ENCODE data around the gene CYREN. TPM values are rescaled to one million over a fixed set of nuclear protein-coding genes. Genes with fewer than 3 reads are reported as not detected.

CYREN gene
- total RNA-seq, 4 donors from 2014 or later, result 41.8 to 50.6 (median 49.4) TPM

DNA sequence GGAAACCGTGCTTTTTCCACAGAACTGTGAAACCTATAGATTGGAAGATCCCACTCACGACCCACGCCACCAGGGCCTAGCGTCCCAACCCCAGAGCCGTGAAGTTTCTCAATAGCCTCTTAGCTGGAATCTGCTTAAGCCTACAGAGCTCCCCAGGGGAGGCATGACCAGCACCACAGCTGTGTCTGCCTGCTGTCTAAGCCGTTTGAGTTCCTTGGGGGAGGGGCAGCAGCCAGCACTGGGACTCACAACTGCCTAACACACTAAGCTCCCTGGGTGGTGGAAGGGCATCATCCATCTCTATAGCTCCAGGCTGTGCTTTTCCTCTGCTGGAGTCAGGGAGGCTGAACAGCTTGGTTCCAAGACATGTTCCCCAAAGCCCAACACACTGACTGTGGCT lies 48.6 kb downstream of the CYREN start:
- Histone ChIP-seq H3K27me3 (no peaks in the 10 kb centered on the region), H3K4me1 (no peaks in the 10 kb centered on the region), H3K27ac (no peak overlapping the region), H3K9me3 (peaks cover 0 to 22% (median 5%) of the 10 kb centered on the region in 4 donors), H3K4me3 (no peak overlapping the region), H3K36me3 (peaks cover 0 to 18% (median 0%) of the 10 kb centered on the region in 3 donors)
- no peak for DNase-seq (ENCODE audit: low spot score in 2 of 2)
- WGBS, 2 donors, result 66 to 76% methylated on average over 6 of the region's 6 CpGs
- TF ChIP-seq POLR2A (IDR thresholded peaks at IDR 0.05) (no peak), EP300 (IDR thresholded peaks at IDR 0.05) (no peak)
- TF ChIP-seq, protein P1, sequence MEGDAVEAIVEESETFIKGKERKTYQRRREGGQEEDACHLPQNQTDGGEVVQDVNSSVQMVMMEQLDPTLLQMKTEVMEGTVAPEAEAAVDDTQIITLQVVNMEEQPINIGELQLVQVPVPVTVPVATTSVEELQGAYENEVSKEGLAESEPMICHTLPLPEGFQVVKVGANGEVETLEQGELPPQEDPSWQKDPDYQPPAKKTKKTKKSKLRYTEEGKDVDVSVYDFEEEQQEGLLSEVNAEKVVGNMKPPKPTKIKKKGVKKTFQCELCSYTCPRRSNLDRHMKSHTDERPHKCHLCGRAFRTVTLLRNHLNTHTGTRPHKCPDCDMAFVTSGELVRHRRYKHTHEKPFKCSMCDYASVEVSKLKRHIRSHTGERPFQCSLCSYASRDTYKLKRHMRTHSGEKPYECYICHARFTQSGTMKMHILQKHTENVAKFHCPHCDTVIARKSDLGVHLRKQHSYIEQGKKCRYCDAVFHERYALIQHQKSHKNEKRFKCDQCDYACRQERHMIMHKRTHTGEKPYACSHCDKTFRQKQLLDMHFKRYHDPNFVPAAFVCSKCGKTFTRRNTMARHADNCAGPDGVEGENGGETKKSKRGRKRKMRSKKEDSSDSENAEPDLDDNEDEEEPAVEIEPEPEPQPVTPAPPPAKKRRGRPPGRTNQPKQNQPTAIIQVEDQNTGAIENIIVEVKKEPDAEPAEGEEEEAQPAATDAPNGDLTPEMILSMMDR (IDR thresholded peaks at IDR 0.05), result no peak

DNA sequence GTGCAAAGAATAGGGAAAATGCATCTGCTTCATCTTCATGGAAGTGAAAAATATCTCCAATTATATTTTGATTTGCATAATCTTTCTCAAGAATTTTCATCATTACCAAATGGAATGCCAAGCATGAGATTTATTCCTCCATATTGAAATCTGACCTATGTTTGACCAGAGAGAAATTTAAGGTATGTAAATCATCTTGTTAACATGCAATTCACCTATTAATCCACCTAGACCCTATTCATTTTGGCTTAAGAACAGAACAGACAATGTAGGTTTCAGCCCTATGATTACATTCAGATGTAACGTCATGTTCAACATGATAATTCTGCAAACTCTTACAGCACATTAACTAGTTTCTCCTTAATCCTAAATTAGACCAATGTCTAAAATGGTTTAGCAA lies 53.4 kb downstream of the CYREN start:
- Histone ChIP-seq H3K4me3 (no peak overlapping the region), H3K27me3 (no peaks in the 10 kb centered on the region), H3K27ac (no peak overlapping the region), H3K4me1 (no peaks in the 10 kb centered on the region), H3K9me3 (peaks cover 0 to 18% (median 5%) of the 10 kb centered on the region in 4 donors), H3K36me3 (peaks cover 0 to 26% (median 0%) of the 10 kb centered on the region in 3 donors)
- WGBS, 2 donors, result 73 to 91% methylated on average over 1 of the region's 1 CpG
- TF ChIP-seq, protein P1 (IDR thresholded peaks at IDR 0.05), result no peak
- no peak for TF ChIP-seq POLR2A (IDR thresholded peaks at IDR 0.05)
- no peak for TF ChIP-seq EP300 (IDR thresholded peaks at IDR 0.05)
- DNase-seq (ENCODE audit: low spot score in 2 of 2), result no peak

Small RNA genes lying within 50 kb of the gene (small RNA-seq; reads per million reads assigned to genes)
- not detected for gene MIR6509

Other genes with a start within 250 kb of the CYREN start
- 1 to 10 TPM; 1.3 to 3.1 (median 1.9) TPM for gene AGBL3, start 184.2 kb downstream of the CYREN start, total RNA-seq
- 10 to 100 TPM; 20.5 to 46.9 (median 32.5) TPM for gene TMEM140, start 22.6 kb downstream of the CYREN start, total RNA-seq
- 10 to 100 TPM; 20.7 to 82.2 (median 32.6) TPM for gene WDR91, start 40.8 kb upstream of the CYREN start, total RNA-seq
- not detected for gene STRA8, start 63.1 kb upstream of the CYREN start, total RNA-seq